IPS DF 6.9 (cell line): ENCODE results near the gene COMMD9.

ENCODE experiments used
- DNase-seq: peaks from one replicate; pipeline ENCODE4 v3.0.0-alpha.2; 2013; ENCODE audit warnings: low read depth, low spot score
- H3K27ac ChIP-seq: one replicate; pipeline ENCODE4 v1.5.1; 2013; ENCODE audit warnings: low read length, control low read depth
- H3K27me3 ChIP-seq: 2 replicates; pipeline ENCODE4 v1.6.1; 2013; ENCODE audit warnings: mild to moderate bottlenecking, low read length; ENCODE audit not compliant: control insufficient read depth, insufficient read depth
- H3K36me3 ChIP-seq: 2 replicates; pipeline ENCODE4 v1.6.1; 2013; ENCODE audit warnings: low read length; ENCODE audit not compliant: control insufficient read depth, insufficient read depth
- H3K4me1 ChIP-seq: 2 replicates; pipeline ENCODE4 v1.6.1; 2013; ENCODE audit warnings: low read length; ENCODE audit not compliant: control insufficient read depth, insufficient read depth
- H3K4me3 ChIP-seq: 2 replicates; pipeline ENCODE4 v1.5.1; 2013; ENCODE audit warnings: mild to moderate bottlenecking, low read length
- H3K9me3 ChIP-seq: 2 replicates; pipeline ENCODE4 v1.6.1; 2013; ENCODE audit warnings: low read length, inconsistent platforms; ENCODE audit not compliant: control insufficient read depth, insufficient read depth
- WGBS: extraction: QIAGEN DNeasy Blood & Tissue Kit; methylation state at CpG from one replicate; pipeline ENCODE4 v1.1.7; 2013; ENCODE audit warnings: mixed read lengths, missing lambda C conversion rate; ENCODE audit not compliant: insufficient read length, insufficient coverage; 5-methylcytosine and 5-hydroxymethylcytosine counted together

The COMMD9 gene

DNA sequence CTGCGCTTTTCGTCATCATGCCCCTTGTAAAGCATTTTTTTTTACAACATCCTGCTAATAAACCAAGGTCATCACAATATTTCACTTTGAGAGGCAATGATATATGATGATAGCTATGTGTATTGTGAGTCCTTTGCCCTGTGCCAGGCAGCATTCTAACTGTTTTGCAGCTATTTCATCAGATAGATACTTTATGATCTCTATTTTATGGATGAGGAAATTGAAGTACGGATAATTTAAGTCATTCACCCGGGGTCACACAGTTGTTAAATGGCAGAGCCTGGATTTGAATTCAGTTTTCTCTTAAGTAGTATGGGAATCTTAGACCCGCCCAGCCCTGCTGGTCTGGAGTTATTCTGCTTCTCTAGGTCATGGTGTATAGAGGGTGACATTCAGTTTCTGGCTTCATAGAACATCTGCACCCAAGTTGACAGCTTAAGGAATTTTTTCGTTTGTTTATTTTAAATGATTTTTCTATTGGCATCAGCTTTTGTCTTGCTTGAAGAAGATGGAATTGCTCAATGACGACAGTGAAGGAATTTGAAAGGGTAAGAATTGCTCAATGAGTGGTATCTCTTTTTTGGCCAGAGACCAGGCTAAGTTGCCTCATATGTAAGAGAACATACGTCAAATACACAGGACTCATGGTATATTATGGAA, 7.8 kb upstream of the COMMD9 start:
- H3K36me3 ChIP-seq, result no peaks in the 10 kb centered on the region
- no peaks in the 10 kb centered on the region for H3K4me1 ChIP-seq
- H3K27ac ChIP-seq, result no peak overlapping the region
- DNase-seq, result no peak
- H3K9me3 ChIP-seq, result no peaks in the 10 kb centered on the region
- no CpG with 5 or more reads among the region's 8 CpGs for WGBS
- no peak overlapping the region for H3K4me3 ChIP-seq
- no peaks in the 10 kb centered on the region for H3K27me3 ChIP-seq

GRCh38 chr11:36295926-36296325, 6.7 kb upstream of the COMMD9 start, which contains the start of gene PRR5L:
PRR5L (plus strand) TSS chr11:36296288; CDS start chr11:36401122, 104,834 bp downstream.
- WGBS, result no CpG with 5 or more reads among the region's 3 CpGs
- H3K27me3 ChIP-seq, result no peaks in the 10 kb centered on the region
- no peaks in the 10 kb centered on the region for H3K4me1 ChIP-seq
- no peak for DNase-seq
- H3K36me3 ChIP-seq, result no peaks in the 10 kb centered on the region
- H3K27ac ChIP-seq, result no peak within 1 kb of the TSS
- H3K9me3 ChIP-seq, result no peaks in the 10 kb centered on the region
- H3K4me3 ChIP-seq, result no peak within 1 kb of the TSS

- Histone ChIP-seq H3K36me3 (no peaks in the 10 kb centered on the region), H3K9me3 (no peaks in the 10 kb centered on the region), H3K4me1 (no peaks in the 10 kb centered on the region), H3K27me3 (no peaks in the 10 kb centered on the region), H3K27ac (no peak overlapping the region), H3K4me3 (no peak overlapping the region)
- no CpG with 5 or more reads among the region's 4 CpGs for WGBS
- DNase-seq, result peak; percentile 16
Measured at GRCh38 chr11:36292311-36292722, 3.1 kb upstream of the COMMD9 start.

GRCh38 chr11:36288442-36289225, 590 bp downstream of the COMMD9 start:
- no peaks in the 10 kb centered on the region for H3K9me3 ChIP-seq
- H3K4me1 ChIP-seq, result no peaks in the 10 kb centered on the region
- no CpG with 5 or more reads among the region's 31 CpGs for WGBS
- H3K36me3 ChIP-seq, result no peaks in the 10 kb centered on the region
- DNase-seq, result no peak
- no peaks in the 10 kb centered on the region for H3K27me3 ChIP-seq
- peak overlapping the region; percentile 61; the same call in 1 of the 2 replicates for H3K4me3 ChIP-seq
- H3K27ac ChIP-seq, result no peak overlapping the region

- no CpG with 5 or more reads among the region's 1 CpG for WGBS
- no peak for DNase-seq
- no peak overlapping the region for H3K4me3 ChIP-seq
- no peak overlapping the region for H3K27ac ChIP-seq
- H3K27me3 ChIP-seq, result no peaks in the 10 kb centered on the region
- H3K4me1 ChIP-seq, result no peaks in the 10 kb centered on the region
- no peaks in the 10 kb centered on the region for H3K36me3 ChIP-seq
- H3K9me3 ChIP-seq, result no peaks in the 10 kb centered on the region
Measured at GRCh38 chr11:36282926-36283325, 6.3 kb downstream of the COMMD9 start.

DNA sequence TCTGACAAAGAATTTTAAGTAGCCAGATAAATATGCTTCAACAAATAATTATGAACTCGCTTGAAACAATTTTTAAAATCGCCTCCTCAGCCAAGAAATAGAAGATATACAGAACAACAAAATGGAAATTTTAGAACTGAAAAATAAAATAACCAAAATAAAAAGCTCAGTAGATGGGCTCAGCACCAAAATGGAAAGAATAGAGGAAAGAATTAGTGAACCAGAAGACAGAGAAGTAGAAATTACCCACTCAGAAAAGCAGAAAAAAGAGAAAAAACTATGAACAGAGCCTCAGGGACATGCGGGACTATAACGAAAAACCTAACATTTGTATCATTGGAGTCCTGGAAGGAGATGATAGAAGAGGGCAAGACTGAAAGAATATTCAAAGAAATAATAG, 7.4 kb downstream of the COMMD9 start:
- WGBS, result no CpG with 5 or more reads among the region's 4 CpGs
- H3K27me3 ChIP-seq, result no peaks in the 10 kb centered on the region
- H3K9me3 ChIP-seq, result no peaks in the 10 kb centered on the region

GRCh38 chr11:36280531-36280930, 8.7 kb downstream of the COMMD9 start:
- no peak for DNase-seq
- Histone ChIP-seq H3K4me3 (no peak overlapping the region), H3K27ac (no peak overlapping the region), H3K27me3 (no peaks in the 10 kb centered on the region), H3K4me1 (no peaks in the 10 kb centered on the region), H3K36me3 (no peaks in the 10 kb centered on the region), H3K9me3 (no peaks in the 10 kb centered on the region)
- no CpG with 5 or more reads among the region's 1 CpG for WGBS

More for the DNA sequence above, 7.4 kb downstream of the COMMD9 start:
- DNase-seq, result no peak
- H3K36me3 ChIP-seq, result no peaks in the 10 kb centered on the region
- no peaks in the 10 kb centered on the region for H3K4me1 ChIP-seq
- no peak overlapping the region for H3K4me3 ChIP-seq
- H3K27ac ChIP-seq, result no peak overlapping the region

DNA sequence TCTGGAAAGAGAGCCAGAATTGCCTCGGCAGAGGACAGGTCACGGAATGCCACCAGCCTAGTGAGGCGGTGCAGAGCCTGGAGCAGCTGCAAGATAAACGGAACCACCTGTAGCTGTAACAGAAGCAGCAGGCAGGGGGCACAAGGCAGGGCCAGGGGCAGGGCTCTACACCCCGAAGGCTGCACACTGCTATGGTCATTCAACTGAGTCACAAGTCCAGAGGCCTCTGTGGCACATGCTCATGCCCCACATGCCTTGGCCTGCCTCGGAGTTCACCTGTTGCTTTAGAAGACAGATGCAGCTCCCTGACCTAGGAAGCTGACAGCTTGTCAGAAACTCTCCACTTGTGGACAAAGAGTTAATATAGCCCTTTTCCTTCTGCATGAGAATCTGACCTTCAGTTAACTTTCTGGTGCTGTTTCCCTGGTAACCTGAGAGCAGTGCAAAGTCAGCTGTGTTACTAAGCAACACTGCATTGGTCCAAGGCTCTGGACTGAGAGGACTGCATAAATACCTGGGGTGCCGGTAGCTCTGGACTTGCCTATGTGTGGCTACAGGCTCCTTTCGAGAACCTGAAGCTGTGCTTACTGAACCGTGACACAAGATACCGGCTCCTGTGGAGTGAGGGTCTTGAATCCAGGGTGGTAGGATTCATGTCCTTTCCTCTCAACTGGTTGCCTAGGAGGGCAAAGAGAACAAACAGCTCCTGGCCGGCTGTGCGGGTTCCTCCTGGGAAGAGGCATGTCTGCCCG, 10.5 kb downstream of the COMMD9 start:
- no peak for DNase-seq
- Histone ChIP-seq H3K4me3 (no peak overlapping the region), H3K4me1 (no peaks in the 10 kb centered on the region), H3K9me3 (no peaks in the 10 kb centered on the region), H3K36me3 (no peaks in the 10 kb centered on the region), H3K27me3 (no peaks in the 10 kb centered on the region), H3K27ac (no peak overlapping the region)
- WGBS, result no CpG with 5 or more reads among the region's 13 CpGs

DNA sequence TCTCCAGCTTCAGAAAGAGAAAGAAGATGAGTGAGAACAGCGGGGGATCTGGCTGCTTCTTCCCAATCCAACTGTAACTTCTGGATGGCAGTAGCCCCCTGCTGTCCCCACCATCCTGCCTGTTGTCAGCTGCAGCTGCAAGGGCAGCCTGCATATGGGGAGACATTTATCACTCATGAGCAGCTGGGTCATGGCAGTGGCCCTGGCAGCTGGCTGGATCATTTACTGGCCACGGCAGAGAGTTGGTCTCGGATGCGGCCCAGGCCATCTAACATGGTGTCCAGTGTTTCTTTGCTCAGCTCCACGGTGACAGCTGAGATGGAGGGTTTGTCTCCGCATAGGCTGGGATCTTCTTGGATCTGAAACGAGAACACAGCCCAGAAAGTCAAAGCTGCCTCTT, 14.8 kb downstream of the COMMD9 start:
- Histone ChIP-seq H3K4me1 (no peaks in the 10 kb centered on the region), H3K9me3 (no peaks in the 10 kb centered on the region), H3K27ac (no peak overlapping the region), H3K36me3 (no peaks in the 10 kb centered on the region), H3K4me3 (no peak overlapping the region), H3K27me3 (no peaks in the 10 kb centered on the region)
- WGBS, result no CpG with 5 or more reads among the region's 7 CpGs
- DNase-seq, result no peak

- H3K36me3 ChIP-seq, result no peaks in the 10 kb centered on the region
- H3K27me3 ChIP-seq, result no peaks in the 10 kb centered on the region
- no peaks in the 10 kb centered on the region for H3K4me1 ChIP-seq
- DNase-seq, result no peak
- H3K27ac ChIP-seq, result no peak overlapping the region
- no CpG with 5 or more reads among the region's 3 CpGs for WGBS
- H3K9me3 ChIP-seq, result no peaks in the 10 kb centered on the region
- H3K4me3 ChIP-seq, result no peak overlapping the region
Measured at GRCh38 chr11:36273110-36273509, 16.1 kb downstream of the COMMD9 start.
